GM12878 (cell line): ENCODE data around the gene BICDL2. TPM values are rescaled to one million over a fixed set of nuclear protein-coding genes. Genes with fewer than 3 reads are reported as not detected.

Experiments
- LARP7 ChIP-seq: fragments of 450-650 bp; IDR thresholded peaks from 2 replicates; pipeline ENCODE4 v1.6.1; 2017; ENCODE audit warnings: mild to moderate bottlenecking
- NKRF ChIP-seq: fragments of 450-650 bp; conservative IDR thresholded peaks from 2 replicates; pipeline ENCODE4 v1.6.1; 2017; ENCODE audit warnings: mild to moderate bottlenecking, moderate library complexity
- PRDM15 ChIP-seq: fragments of 450-650 bp; formaldehyde crosslinking; IDR thresholded peaks from 2 replicates; pipeline ENCODE4 v1.4.0; 2020; ENCODE audit warnings: mild to moderate bottlenecking, moderate library complexity
- ZBTB4 ChIP-seq: fragments of 450-650 bp; formaldehyde crosslinking; IDR thresholded peaks from 2 replicates; pipeline ENCODE4 v1.4.0; 2022; ENCODE audit warnings: mild to moderate bottlenecking, moderate library complexity
- polyA plus RNA-seq, 11 experiments: library from polyadenylated mRNA; depleted of rRNA in 4 of 11; unstranded in 6 of 11; stranded (reverse) in 5 of 11; fragments of >200 nt; fragmentation: Nextera tagmentation in 4 of 11; fragmentation: Illumina TruSeq in 1 of 11; extraction: Ambion mirVana in 4 of 11; extraction: Trizol in 1 of 11; gene quantifications; 1 replicate in 1 of 11; 2 replicates in 10 of 11; pipeline versions ENCODE4 v1.2.1 to v1.2.3, GENCODE V29; 2011 to 2016; ENCODE audit warnings: inconsistent platforms in 2 of 11, missing spikeins in 2 of 11, low read depth in 1 of 11
- total RNA-seq, 4 experiments: library from RNA; depleted of rRNA in 3 of 4; stranded (reverse); fragments of >200 nt in 3 of 4; fragmentation: Illumina TruSeq in 1 of 4; extraction: Trizol in 1 of 4; gene quantifications; 2 replicates each; pipeline versions ENCODE4 v1.2.1 to v1.2.3, GENCODE V29; 2013 to 2021

BICDL2 gene
- total and polyA plus RNA-seq, 10 of the 15 experiments (the other 5 are each of a cell fraction or from before 2014, with no cell fraction given): not detected

GRCh38 chr16:3025032-3026002 lies 11.4 kb downstream of the BICDL2 start (continued):
- TF ChIP-seq PRDM15 (CRISPR knock-in tag) (no peak), LARP7 (no peak), ZBTB4 (CRISPR knock-in tag) (no peak), NKRF (no peak)
